HG02623 (cell line): ENCODE results near the gene CAPG.
"Not testable (repeated sequence)": the region's sequence is repeated elsewhere in the genome, so short reads cannot be mapped to it uniquely, and the experiment has no call there.

Experiments used
- ATAC-seq: cut with Tn5 transposase; IDR thresholded peaks from one replicate; pipeline ENCODE4 v1.9.1; 2021; ENCODE audit warnings: moderate library complexity; ENCODE audit not compliant: unreplicated experiment

Gene CAPG, protein sequence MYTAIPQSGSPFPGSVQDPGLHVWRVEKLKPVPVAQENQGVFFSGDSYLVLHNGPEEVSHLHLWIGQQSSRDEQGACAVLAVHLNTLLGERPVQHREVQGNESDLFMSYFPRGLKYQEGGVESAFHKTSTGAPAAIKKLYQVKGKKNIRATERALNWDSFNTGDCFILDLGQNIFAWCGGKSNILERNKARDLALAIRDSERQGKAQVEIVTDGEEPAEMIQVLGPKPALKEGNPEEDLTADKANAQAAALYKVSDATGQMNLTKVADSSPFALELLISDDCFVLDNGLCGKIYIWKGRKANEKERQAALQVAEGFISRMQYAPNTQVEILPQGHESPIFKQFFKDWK

DNA sequence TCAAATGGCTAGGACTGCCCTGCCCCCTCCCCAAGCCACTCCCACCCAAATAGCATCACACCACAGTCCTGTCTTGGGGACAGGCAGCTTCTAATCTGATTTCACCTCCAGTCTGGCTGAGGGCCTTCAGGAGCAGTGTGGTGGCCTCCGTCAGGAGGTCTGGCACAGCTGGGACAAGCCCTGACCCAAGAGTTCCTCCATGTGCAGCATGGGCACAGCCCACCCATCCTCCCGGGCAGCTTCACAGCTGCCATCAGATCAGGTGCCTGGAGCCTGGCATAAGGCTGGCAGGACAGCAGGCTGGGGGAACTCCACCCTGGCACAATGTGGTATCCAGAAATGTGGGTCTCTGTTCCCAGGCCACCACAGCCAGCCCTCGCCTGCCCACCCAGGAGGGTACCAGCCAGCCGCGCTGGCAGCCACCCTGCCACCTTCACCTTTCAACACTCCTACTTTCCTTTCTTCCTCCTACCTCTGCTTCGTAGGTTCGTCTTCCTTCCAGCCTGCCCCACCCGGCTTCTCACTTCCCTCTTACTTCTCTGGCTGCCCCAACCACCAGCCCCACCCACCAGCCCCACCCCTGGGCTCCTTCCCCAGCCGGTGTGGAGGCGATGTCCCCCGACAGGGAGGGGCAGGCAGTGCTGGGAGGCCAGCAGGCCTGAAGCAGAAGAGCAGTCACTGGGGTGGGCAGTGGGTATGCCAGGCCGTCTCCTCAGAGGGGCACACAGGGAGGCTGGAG, at the start of gene CAPG:
TSS of gene CAPG (minus strand) at position 522 of the 739 bp plus-strand sequence. CDS start 8,221 bp downstream, outside the sequence.
- ATAC-seq = peak; percentile 60

DNA sequence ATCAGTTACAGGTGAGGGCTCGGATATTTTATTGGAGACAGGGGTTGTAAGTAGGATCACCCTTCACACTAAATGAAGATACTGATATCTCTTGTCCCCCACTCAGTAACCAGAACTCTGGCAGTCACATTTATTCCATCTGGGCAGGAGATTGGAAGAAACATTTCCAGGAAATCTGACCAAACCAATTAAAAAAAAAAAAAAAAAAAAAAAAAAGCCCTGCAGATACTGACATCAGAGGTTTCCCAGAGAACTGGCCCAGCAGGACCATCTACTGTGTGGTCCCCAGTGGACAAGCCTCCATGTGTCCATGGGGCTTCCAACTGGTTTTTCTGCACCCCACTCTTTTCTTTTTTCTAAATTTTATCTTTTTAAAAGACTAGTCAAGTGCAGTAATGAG, 49.6 kb upstream of the CAPG start:
- ATAC-seq = no peak

DNA sequence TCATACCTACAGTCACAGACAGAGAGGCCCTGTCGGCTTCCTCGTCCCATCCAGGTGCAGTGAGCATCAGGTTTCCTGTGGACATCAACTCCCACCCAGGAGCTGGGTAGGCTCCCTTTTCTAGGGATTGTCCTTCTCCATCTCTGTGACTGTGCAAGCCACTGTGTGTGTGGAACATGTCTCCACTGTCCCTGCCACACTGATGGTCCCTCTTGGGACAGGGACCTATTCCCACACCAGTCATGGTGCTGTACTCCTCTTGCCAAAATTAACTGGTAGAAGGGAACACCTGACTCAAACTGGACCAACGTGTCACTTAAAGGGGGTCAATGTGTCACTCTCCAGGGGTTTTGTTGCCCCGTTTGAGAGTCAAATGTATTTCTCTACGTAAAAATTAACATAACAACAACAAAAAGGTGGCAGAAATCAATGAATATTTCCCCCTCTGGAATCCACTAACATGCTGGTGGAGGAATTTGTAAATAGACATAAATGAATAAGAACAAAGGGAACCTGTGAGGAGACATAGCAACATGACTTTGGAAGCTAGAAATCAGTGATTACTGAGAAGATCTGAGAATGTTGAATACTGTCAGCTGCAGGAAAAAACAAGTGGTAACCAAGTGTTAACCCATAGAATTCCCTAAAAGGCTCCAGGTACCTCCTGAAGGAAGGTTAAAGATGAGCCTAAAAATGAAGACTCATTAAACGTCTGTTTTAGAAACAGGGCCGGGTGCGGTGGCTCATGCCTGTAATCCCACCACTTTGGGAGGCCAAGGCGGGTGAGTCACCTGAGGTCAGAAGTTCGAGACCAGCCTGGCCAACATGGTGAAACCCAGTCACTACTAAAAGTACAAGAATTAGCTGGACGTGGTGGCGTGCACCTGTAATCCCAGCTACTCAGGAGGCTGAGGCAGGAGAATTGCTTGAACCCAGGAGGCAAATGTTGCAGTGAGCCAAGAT, 48.7 kb upstream of the CAPG start:
- ATAC-seq = no peak

DNA sequence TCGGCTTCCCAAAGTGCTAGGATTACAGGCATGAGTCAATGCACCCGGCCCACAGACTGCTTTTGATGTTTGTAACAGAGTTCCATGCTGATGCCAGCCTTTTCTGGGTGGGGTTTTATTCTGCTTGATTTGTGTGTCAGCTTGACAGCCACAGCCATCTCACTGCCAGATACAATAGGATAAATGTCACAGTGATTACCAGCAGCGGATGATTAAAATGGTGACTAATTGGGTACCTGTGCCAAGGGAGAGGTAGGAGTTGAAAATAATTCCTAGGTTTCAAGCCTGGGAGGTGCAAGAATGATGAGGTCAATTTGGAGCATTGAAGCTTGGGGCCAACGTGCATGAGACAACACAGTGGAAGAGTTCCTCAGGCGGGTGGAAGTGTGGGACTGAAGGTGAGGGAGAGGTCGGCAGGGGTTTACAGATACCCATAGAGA, 47.7 kb upstream of the CAPG start:
- ATAC-seq = no peak

DNA sequence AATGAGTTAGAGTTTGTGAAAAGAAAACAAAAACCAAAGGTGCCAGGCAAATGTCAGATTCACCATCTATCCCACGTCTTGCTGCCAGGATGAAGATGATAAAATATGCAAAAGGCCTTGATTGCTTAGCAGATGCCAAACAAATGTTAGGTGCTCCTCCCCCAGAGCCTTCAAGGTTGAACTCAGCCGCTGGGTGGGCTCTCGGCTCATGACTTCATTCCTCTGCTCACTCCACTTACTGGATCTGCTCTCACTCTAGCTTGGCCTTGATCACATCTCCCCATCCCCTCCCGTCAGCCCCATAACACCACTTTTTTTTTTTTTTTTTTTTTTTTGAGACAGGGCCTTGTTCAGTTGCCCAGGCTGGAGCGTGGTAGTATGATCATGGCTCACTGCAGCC, 46.9 kb upstream of the CAPG start:
- no peak for ATAC-seq

DNA sequence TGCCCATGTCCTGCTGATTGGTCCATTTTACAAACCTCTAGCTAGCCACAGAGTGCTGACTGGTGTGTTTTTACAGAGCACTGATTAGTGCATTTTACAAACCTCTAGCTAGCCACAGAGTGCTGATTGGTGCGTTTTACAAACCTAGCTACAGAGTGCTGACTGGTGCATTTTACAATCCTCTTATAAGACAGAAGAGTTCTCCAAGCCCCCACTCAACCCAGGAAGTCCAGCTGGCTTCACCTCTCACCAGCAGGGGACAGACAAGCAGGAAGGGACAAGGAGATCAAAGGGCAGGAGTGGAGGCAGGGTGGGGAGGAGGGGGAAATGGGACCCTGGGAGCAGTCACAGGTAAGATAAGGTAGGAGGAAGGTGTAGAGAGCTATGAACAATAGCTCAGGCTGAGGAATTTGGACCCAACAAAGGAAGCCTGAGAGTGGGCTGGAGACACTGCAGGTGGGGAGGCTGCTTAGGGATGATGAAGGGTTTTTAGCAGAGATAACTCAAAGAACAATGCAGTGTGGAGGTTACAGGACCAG, 45.5 kb upstream of the CAPG start:
- no peak for ATAC-seq

DNA sequence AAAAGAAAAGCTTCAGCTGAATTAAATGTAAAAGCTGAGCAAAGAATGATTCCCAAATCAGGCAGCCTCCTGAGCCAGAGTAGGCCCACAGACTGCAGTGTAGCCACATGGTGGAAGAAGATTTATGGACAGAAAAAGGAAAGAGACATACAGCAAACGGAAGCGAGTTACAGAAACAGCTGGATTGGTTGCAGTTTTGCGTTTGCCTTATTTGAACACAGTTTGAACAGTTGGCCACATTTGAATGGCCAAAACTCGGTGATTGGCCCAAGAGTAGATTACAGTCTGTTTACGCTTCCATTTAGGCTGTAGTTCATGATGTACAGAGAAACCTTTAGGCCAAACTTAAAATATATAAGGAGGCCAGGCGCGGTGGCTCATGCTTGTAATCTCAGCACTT, 43.4 kb upstream of the CAPG start:
- ATAC-seq = no peak

DNA sequence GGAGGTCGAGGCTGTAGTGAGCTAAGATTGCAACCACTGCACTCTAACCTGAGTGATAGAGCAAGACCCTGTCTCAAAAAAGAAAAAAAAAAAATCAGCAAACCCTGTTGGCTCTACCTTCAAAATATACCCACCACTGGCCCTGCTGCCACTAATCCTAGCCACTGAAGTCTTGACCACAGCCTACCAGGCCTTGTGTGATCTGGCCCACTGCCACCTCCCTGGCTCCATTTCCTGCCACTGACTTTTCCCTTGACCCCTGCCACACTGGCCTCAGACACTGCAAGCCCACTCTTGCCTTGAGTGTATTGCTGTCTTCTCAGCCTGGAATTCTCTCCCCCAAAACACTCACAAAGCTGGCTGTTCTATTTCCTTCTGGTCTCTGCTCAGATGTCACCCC, 42.1 kb upstream of the CAPG start:
- ATAC-seq = no peak

DNA sequence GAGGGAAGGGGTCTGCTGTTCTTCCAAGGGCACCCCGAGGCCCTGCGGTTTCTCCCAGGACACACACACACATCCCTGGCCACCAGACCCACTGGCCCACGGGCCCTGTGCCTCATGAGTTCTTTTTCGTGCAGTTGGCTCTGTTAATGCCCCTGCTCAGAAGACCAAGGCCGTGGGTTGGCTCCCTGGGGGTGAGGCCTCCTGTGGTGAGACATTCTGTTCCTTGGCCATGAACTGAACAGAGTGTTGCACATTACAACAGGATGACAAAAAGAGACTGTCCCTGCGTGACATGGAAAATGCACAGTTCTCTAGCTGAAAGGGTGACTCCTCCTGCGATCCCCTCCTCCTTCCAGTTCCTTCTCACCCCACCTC, 39.0 kb upstream of the CAPG start:
- no peak for ATAC-seq

DNA sequence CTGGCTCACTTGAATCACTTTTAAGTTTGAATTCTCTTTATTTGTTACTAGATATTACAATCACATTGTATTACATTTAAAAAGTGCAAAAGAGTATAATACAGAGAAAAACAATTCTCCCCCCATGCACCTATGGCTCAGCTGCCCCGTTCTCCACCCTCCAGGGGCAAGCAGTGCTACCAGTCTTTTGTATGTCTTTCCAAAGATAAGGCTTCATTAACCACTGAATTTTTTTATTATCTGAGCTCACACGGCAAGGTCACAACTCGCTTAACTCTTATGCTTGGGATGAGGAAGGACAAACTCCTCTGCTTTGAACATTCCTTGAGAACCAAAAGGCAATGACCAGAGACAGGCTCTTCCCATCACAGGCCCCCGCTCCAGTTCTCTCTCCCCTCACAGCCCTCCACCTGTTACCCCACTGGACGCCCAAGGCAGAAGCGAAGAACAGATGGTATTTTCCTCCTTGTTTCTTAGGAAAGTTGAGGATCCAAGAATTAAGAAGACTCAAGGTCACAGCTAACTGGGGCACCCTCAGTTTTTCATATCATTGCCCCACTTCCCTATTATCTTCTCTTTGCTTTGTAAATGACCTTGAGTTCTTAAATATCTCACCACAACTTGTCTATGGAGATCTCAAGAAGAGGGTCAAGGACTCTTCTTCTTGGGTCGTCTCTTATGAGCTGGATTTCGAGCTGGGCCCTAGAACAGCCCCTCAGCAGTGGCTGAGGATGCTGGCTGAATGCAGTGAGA, 38.5 kb upstream of the CAPG start:
- no peak for ATAC-seq

DNA sequence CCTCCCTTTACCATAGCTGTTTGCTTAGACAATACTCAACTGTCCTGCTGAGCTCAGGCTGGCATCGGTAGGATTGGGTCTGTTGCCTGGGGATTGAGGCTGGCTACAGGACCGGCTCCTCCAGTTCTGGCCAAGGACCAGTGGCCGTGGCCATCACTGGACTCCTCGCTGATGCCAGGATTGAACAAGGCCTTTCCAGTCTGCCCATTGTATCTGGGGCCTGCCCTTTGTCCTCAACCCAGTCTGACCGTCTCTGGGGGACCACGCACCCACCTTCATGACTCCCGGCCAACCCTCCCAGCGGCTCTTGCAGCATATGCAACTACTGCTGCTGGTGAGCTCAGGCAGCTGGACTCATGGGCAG, 37.0 kb upstream of the CAPG start:
- no peak for ATAC-seq

DNA sequence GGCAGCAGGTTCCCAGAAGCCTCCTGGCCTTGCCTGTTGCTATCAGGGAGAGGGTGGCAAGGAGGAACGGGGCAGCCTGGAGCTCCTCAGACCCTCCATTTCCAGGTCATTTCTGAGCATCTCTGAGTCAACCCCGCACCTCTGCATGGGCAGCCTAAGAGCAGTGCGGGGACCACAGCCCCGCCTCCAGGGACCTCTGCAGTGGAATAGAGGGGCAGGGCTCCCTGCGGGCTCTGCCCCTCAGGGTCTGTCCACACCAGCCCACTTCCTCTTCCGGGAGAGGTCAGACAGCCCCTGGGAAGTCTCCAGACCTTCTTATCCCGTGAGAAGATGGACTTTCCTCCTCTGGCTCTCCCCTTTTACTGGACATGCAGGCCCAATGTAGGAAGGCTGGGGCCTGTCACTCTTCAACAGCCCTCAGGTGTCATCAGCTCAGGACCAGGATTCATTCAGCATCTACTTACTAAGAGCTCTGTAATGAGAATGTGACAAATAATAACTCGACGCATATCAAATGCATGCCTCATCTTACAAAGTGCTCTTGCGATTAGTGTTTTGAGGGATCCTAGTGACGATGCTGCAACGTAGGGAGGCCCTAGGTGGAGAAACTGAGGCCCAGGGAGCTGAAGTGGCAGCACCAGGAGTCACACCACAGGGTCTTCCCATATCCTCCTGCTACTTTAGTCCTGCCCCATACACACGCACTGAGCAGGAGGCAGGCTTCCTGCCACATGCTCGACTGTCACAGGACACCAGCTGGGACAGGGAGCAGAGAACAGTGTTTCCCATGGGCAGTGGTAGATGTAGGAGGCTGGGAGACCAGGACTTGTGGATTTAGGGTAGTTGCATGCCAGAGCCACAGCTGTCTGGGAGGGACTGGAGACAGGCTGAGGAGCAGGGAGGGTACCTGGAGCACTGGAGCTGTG, 36.4 kb upstream of the CAPG start:
- ATAC-seq = no peak

DNA sequence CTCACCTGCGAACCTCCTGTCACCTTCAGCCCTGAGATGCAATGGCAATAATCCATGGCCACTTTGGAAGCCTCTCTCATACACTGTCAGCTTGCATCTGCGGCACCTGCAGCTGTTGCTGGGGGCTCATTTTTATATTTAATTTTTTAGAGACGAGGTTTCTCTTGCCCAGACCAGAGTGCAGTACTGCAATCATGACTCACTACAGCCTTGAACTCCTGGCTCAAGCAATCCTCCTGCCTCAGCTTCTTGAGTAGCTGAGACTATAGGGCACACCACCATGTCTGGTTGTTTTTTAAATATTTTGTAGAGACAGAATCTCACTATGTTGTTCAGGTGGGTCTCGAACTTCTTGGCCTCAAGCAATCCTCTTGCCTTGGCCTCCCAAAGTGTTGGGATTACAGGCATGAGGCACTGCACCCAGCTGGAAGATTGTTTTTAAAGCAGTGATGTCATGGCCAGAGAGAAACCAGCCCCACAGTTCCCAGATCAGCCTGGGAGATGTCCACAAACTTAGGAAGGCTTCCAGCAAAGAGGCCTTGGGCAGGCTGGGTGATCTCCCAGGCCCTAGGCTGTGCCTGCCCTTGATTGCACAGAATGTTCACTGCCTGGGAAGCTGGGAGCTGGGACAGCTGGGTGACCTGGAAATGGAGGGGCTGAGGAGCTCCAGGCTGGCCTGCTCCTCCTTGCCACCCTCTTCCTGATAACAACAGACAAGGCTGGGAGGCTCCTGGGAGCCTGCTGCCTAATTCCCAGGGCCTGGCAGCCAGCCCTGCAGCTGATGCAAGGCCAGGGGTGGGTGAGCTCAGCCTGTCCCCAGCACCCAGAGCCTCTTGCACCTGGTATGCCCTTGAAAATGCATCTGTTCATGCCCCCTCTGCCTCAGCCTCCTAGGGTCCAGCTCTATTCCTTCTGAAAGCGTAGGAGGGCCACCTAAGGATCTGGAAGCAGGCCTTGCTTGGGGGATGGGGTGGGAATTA, 35.4 kb upstream of the CAPG start:
- ATAC-seq = no peak

DNA sequence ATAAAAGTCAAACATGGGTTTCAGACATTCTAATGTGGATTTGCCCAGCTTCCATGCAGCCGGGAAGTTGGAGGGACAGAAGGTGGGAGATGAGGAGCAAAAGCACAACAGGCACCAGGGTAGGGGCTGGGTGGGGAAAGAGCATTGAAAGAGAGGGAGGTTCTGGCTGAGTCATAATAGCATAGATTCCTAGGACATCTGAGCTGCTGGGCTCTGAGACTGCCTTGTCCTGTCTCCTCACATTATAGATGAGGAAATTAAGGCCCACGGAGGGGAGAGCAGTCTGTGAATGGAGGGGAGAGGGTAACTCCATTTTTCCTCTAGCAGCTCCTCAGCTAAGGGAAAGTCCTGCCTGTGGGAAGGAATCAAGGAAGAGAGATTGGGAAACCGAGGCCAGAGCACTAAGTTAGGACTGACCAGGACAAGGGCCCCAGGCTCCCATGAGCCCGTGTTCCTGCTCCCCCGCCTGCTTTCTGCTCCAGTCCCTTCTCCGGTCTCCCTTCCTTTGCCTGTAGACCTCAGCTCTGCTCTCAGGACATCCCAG, 34.5 kb upstream of the CAPG start:
- no peak for ATAC-seq

DNA sequence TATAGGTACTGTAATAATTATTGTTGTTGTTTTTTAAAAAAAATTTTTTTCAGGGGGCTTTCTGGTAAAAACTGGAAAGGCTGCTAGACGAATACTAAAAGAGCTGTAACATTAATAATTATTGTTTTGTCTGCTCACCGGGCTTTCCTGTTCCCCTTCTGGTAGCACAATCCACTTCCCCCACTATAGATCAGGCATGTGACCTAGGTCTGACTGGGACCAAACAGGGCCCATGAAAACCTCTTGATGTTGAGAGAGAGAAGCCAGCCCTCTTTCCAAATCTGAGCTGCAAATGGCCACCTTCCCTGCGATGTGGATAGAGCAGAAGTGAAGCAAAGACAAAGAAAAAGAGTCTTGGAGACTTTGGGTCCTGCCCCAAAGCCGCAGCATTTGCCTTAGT, 31.7 kb upstream of the CAPG start:
- no peak for ATAC-seq

DNA sequence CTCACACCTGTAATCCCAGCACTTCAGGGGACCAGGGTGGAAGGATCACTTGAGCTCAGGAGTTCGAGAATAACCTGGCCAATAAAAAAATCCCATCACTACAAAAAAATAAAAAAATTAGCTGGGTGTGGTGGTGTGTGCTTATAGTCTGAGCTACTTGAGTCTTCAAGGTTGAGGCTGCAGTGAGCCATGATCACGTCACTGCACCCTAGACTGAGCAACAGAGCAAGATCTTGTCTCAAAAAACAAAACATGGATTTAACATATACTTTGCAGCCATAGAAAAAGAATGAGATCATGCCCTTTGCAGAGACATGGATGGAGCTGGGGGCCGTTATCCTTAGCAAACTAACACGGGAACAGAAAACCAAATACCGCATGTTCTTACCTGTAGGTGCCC, 30.6 kb upstream of the CAPG start:
- no peak for ATAC-seq

DNA sequence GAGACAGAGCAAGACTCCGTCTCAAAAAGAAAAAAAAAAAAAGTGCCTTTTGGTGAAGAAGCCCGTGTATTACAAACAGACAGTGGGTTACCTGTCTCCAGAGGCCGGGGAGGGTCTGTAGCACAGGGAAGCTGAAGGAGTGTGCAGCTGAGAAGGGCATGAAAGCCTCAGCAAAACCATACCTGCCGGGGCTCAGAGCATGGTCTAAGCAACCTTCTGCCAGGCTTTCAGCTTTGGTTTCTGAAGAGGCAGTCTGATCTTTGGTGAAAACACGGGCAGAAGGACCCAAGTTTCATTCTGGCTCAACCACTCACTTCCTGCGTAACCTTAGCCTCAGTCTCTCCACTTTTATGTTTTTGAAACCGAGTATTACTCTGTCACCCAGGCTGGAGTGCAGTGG, 29.8 kb upstream of the CAPG start:
- no peak for ATAC-seq

DNA sequence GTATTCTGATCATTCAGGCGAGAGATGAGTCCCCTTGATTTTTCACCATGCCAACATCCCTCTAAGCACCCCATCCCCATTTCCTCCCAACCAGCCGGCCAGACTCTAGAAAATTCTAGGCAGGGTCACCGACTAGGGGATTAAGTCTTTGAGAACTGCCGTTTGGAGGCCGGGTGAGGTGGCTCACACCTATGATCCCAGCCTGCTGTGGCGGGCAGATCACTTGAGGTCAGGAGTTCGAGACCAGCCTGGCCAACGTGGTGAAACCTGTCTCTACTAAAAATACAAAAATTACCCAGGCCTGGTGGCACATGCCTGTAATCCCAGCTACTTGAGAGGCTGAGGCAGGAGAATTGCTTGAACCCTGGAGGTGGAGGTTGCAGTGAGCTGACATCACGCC, 29.4 kb upstream of the CAPG start:
- ATAC-seq = not testable (repeated sequence)
